ENCODE data around the gene MICU2. TPM values are rescaled to one million over a fixed set of nuclear protein-coding genes. Genes with fewer than 3 reads are reported as not detected.

Gene MICU2
- total and polyA plus RNA-seq, 2 experiments from 2014 or later = 51.0 to 122 TPM

DNA sequence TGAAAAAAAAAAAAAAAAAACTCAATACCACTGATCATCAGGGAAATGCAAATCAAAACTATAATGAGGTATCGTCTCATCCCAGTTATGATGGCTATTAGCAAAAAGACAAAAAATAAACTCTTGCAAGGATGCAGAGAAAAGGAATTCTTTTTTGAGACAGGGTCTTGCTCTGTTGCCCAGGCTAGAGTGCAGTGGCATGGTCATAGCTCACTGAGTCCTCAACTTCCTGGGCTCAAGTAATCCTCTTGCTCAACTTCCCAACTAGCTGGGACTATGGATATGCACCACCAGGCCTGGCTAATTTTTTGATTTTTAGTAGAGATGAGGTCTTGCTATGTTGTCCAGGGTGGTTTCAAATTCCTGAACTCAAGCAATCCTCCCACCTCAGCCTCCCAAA is 59.5 kb downstream of the MICU2 start:
- H3K79me2 ChIP-seq (replicated peaks; ENCODE audit: insufficient read depth) = peaks cover 22% of the 10 kb centered on the region
- H3K36me3 Mint-ChIP-seq (ENCODE audit: low read depth) = peaks cover 8% of the 10 kb centered on the region; the same call in 2 of the 3 replicates
- no peak overlapping the region for H2AFZ ChIP-seq
- H3K9me3 Mint-ChIP-seq = no peaks in the 10 kb centered on the region
- no peak for ATAC-seq
- H3K4me2 ChIP-seq = no peak overlapping the region
- H3K4me3 ChIP-seq = no peak overlapping the region
- no peaks in the 10 kb centered on the region for H3K9me2 ChIP-seq (ENCODE audit: insufficient read depth)
- H3K27me3 Mint-ChIP-seq (ENCODE audit: insufficient read depth, low read depth, poor library complexity) = peaks cover 4% of the 10 kb centered on the region
- peaks cover 9% of the 10 kb centered on the region; the same call in 1 of the 2 replicates for H4K20me1 ChIP-seq (replicated peaks; ENCODE audit: insufficient read depth)
- H3K27ac Mint-ChIP-seq = no peak overlapping the region
- H3K4me1 Mint-ChIP-seq = peaks cover 3% of the 10 kb centered on the region; the same call in 2 of the 3 replicates
- H3K4me3 Mint-ChIP-seq = no peak overlapping the region
- H3K27me3 ChIP-seq (ENCODE audit: insufficient read depth) = no peaks in the 10 kb centered on the region
- H3K36me3 ChIP-seq (ENCODE audit: insufficient read depth) = no peaks in the 10 kb centered on the region
- TF ChIP-seq CREB1 (CRISPR knock-in tag; IDR thresholded peaks at IDR 0.05; ENCODE audit: low read depth) (no peak), EZH2 (IDR thresholded peaks at IDR 0.05; ENCODE audit: low read depth, unreplicated experiment) (no peak), POLR2AphosphoS5 (IDR thresholded peaks at IDR 0.05; ENCODE audit: low read depth) (no peak), JUNB (IDR thresholded peaks at IDR 0.05; ENCODE audit: unreplicated experiment) (no peak), NANOG (IDR thresholded peaks at IDR 0.05; ENCODE audit: borderline replicate concordance) (no peak), ETS1 (IDR thresholded peaks at IDR 0.05) (no peak), STAT1 (IDR thresholded peaks at IDR 0.05; ENCODE audit: unreplicated experiment) (no peak), ZNF462 (CRISPR knock-in tag; IDR thresholded peaks at IDR 0.05) (no peak), EZH2phosphoT487 (IDR thresholded peaks at IDR 0.05; ENCODE audit: unreplicated experiment) (no peak)
- TF ChIP-seq, protein P1, sequence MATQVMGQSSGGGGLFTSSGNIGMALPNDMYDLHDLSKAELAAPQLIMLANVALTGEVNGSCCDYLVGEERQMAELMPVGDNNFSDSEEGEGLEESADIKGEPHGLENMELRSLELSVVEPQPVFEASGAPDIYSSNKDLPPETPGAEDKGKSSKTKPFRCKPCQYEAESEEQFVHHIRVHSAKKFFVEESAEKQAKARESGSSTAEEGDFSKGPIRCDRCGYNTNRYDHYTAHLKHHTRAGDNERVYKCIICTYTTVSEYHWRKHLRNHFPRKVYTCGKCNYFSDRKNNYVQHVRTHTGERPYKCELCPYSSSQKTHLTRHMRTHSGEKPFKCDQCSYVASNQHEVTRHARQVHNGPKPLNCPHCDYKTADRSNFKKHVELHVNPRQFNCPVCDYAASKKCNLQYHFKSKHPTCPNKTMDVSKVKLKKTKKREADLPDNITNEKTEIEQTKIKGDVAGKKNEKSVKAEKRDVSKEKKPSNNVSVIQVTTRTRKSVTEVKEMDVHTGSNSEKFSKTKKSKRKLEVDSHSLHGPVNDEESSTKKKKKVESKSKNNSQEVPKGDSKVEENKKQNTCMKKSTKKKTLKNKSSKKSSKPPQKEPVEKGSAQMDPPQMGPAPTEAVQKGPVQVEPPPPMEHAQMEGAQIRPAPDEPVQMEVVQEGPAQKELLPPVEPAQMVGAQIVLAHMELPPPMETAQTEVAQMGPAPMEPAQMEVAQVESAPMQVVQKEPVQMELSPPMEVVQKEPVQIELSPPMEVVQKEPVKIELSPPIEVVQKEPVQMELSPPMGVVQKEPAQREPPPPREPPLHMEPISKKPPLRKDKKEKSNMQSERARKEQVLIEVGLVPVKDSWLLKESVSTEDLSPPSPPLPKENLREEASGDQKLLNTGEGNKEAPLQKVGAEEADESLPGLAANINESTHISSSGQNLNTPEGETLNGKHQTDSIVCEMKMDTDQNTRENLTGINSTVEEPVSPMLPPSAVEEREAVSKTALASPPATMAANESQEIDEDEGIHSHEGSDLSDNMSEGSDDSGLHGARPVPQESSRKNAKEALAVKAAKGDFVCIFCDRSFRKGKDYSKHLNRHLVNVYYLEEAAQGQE (IDR thresholded peaks at IDR 0.05; ENCODE audit: unreplicated experiment) = no peak
- H3K27ac ChIP-seq (ENCODE audit: low read depth) = no peak overlapping the region
- H3K4me1 ChIP-seq (ENCODE audit: insufficient read depth) = no peaks in the 10 kb centered on the region
- no peak for DNase-seq (ENCODE audit: low spot score)
- no peaks in the 10 kb centered on the region for H3F3A ChIP-seq (replicated peaks; ENCODE audit: low read depth)

Measured in GM23338 (cell line).